H1 (cell line): ENCODE results near the gene GPANK1. TPM values are rescaled to one million over a fixed set of nuclear protein-coding genes. Genes with fewer than 3 reads are reported as not detected.

ENCODE experiments used
- CTCF ChIA-PET: fragments of 300-600 bp; sonication (Branson Sonifier 250); formaldehyde crosslinking; loops from one replicate; lab custom pipeline; 2021; ENCODE audit not compliant: partially characterized antibody; lab: Charles Lee
- POLR2A ChIA-PET: fragments of 300-600 bp; sonication (Branson Sonifier 250); formaldehyde crosslinking; loops from one replicate; lab custom pipeline; 2021; ENCODE audit warnings: inconsistent platforms; ENCODE audit not compliant: partially characterized antibody; lab: Charles Lee
- DNase-seq, 2 experiments: peaks; one replicate each; pipeline versions ENCODE4 v3.0.0 to v3.0.0-alpha.2; 2010 to 2022; ENCODE audit warnings: low spot score in 2 of 2, low read depth in 1 of 2, mixed read lengths in 1 of 2
- FAIRE-seq: peaks from 2 replicates; lab custom pipeline; 2011; peaks lifted over from hg19 to GRCh38; lab: Jason Lieb, UNC
- H2AFZ ChIP-seq: 2 replicates; pipeline ENCODE4 v1.8.1; 2012; ENCODE audit warnings: low read length, inconsistent platforms
- H2AK5ac ChIP-seq: 2 replicates; pipeline ENCODE4 v1.6.1; 2013; ENCODE audit warnings: low read depth, low read length
- H2BK120ac ChIP-seq: replicated peaks from 2 replicates; pipeline ENCODE3; 2013; ENCODE audit warnings: low read depth, low read length, inconsistent platforms
- H2BK12ac ChIP-seq: 2 replicates; pipeline ENCODE4 v1.6.1; 2013; ENCODE audit warnings: low read depth, low read length
- H2BK15ac ChIP-seq: 2 replicates; pipeline ENCODE4 v1.6.1; 2013; ENCODE audit warnings: low read length
- H2BK20ac ChIP-seq: 2 replicates; pipeline ENCODE4 v1.6.1; 2013; ENCODE audit warnings: low read length
- H2BK5ac ChIP-seq: 2 replicates; pipeline ENCODE4 v1.6.1; 2013; ENCODE audit warnings: low read depth, low read length
- H3K14ac ChIP-seq: 2 replicates; pipeline ENCODE4 v1.6.1; 2013; ENCODE audit warnings: inconsistent platforms; ENCODE audit not compliant: insufficient read length
- H3K18ac ChIP-seq: 2 replicates; pipeline ENCODE4 v1.6.1; 2013; ENCODE audit warnings: low read length; ENCODE audit errors: extremely low read depth
- H3K23ac ChIP-seq: 2 replicates; pipeline ENCODE4 v1.6.1; 2013; ENCODE audit warnings: inconsistent platforms; ENCODE audit not compliant: insufficient read length
- H3K23me2 ChIP-seq: 2 replicates; pipeline ENCODE4 v1.6.1; 2013; ENCODE audit warnings: low read depth, low read length
- H3K27ac ChIP-seq: 2 replicates; pipeline ENCODE4 v1.6.1; 2011; ENCODE audit warnings: low read depth, low read length, inconsistent platforms
- H3K27me3 ChIP-seq, 4 experiments: replicated peaks in 1 of 4; 1 replicate in 1 of 4; 2 replicates in 3 of 4; pipeline versions ENCODE4 v1.6.1 to v1.8.1; 2011 to 2013; ENCODE audit warnings: low read length in 3 of 4, mild to moderate bottlenecking in 3 of 4, inconsistent platforms in 2 of 4, mixed read lengths in 2 of 4, moderate library complexity in 1 of 4; ENCODE audit not compliant: control insufficient read depth in 3 of 4, insufficient read depth in 3 of 4; ENCODE audit errors: extremely low read depth in 1 of 4
- H3K36me3 ChIP-seq, 4 experiments: 2 replicates each; pipeline versions ENCODE4 v1.6.1 to v1.8.1; 2011 to 2013; ENCODE audit warnings: mild to moderate bottlenecking in 4 of 4, low read length in 3 of 4, moderate library complexity in 2 of 4, control low read depth in 1 of 4, inconsistent platforms in 1 of 4; ENCODE audit not compliant: insufficient read depth in 4 of 4, control insufficient read depth in 2 of 4
- H3K4ac ChIP-seq: replicated peaks from 2 replicates; pipeline ENCODE3; 2013; ENCODE audit warnings: low read length, low read depth, mixed read lengths, inconsistent platforms; ENCODE audit not compliant: insufficient read length
- H3K4me1 ChIP-seq, 4 experiments: replicated peaks in 1 of 4; 1 replicate in 1 of 4; 2 replicates in 3 of 4; pipeline versions ENCODE4 v1.6.1 to v1.8.1; 2011 to 2013; ENCODE audit warnings: low read length in 3 of 4, inconsistent platforms in 2 of 4, mixed read lengths in 1 of 4; ENCODE audit not compliant: insufficient read depth in 4 of 4, control insufficient read depth in 3 of 4
- H3K4me2 ChIP-seq, 2 experiments: 2 replicates each; pipeline versions ENCODE4 v1.6.1 to v1.8.1; 2011 to 2013; ENCODE audit warnings: low read depth in 2 of 2, low read length in 2 of 2, control low read depth in 1 of 2, inconsistent platforms in 1 of 2, mild to moderate bottlenecking in 1 of 2; ENCODE audit not compliant: insufficient read depth in 1 of 2
- H3K4me3 ChIP-seq, 4 experiments: fragments of 200-600, 300-600 bp in 1 of 4; sonication (generic), shearing (Covaris generic), sonication (Bioruptor Twin) in 1 of 4; 2 replicates each; pipeline versions ENCODE4 v1.5.1 to v1.8.1; 2011 to 2016; ENCODE audit warnings: low read length in 4 of 4, low read depth in 3 of 4, control low read depth in 2 of 4, inconsistent platforms in 2 of 4, mild to moderate bottlenecking in 2 of 4, mixed read lengths in 1 of 4, moderate library complexity in 1 of 4; ENCODE audit not compliant: insufficient read depth in 2 of 4; ENCODE audit errors: extremely low read depth in 1 of 4
- H3K56ac ChIP-seq: replicated peaks from 2 replicates; pipeline ENCODE3; 2013; ENCODE audit warnings: low read depth, mild to moderate bottlenecking, mixed read lengths, low read length, inconsistent platforms; ENCODE audit not compliant: insufficient read length
- H3K79me1 ChIP-seq: 2 replicates; pipeline ENCODE4 v1.6.1; 2013; ENCODE audit warnings: low read depth, low read length, control low read depth
- H3K79me2 ChIP-seq, 2 experiments: 2 replicates each; pipeline versions ENCODE4 v1.6.1 to v1.8.1; 2012 to 2013; ENCODE audit warnings: low read length in 2 of 2, mild to moderate bottlenecking in 2 of 2, inconsistent platforms in 1 of 2; ENCODE audit not compliant: insufficient read depth in 2 of 2, control insufficient read depth in 1 of 2
- H3K9ac ChIP-seq, 4 experiments: replicated peaks in 1 of 4; 1 replicate in 1 of 4; 2 replicates in 3 of 4; pipeline versions ENCODE4 v1.6.1 to v1.8.1; 2011 to 2013; ENCODE audit warnings: low read depth in 3 of 4, low read length in 3 of 4, control low read depth in 2 of 4, mild to moderate bottlenecking in 2 of 4, moderate library complexity in 2 of 4, inconsistent platforms in 1 of 4; ENCODE audit errors: extremely low read depth in 1 of 4
- H3K9me3 ChIP-seq, 2 experiments: 2 replicates each; pipeline versions ENCODE4 v1.6.1 to v1.8.1; 2012 to 2013; ENCODE audit warnings: mild to moderate bottlenecking in 2 of 2, moderate library complexity in 2 of 2, control low read depth in 1 of 2, inconsistent platforms in 1 of 2, low read depth in 1 of 2, low read length in 1 of 2, mixed read lengths in 1 of 2; ENCODE audit not compliant: insufficient read depth in 2 of 2
- H4K20me1 ChIP-seq, 2 experiments: replicated peaks in 1 of 2; 2 replicates each; pipeline versions ENCODE3 to v1.8.1; 2011 to 2013; ENCODE audit warnings: inconsistent platforms in 2 of 2, low read length in 2 of 2, mild to moderate bottlenecking in 1 of 2; ENCODE audit not compliant: insufficient read depth in 2 of 2, control insufficient read depth in 1 of 2
- H4K5ac ChIP-seq: 2 replicates; pipeline ENCODE4 v1.6.1; 2013; ENCODE audit warnings: low read length, low read depth, mixed read lengths, inconsistent platforms; ENCODE audit not compliant: insufficient read length
- H4K8ac ChIP-seq: 2 replicates; pipeline ENCODE4 v1.8.0; 2013; ENCODE audit warnings: mild to moderate bottlenecking, moderate library complexity, low read length, inconsistent platforms; ENCODE audit not compliant: insufficient read depth; ENCODE audit errors: extremely low read depth
- H4K91ac ChIP-seq: replicated peaks from 2 replicates; pipeline ENCODE3; 2013; ENCODE audit warnings: low read length, mixed read lengths, inconsistent platforms; ENCODE audit not compliant: insufficient read length
- WGBS, 2 experiments: shearing (Covaris generic) in 1 of 2; methylation state at CpG; one replicate each; pipeline versions ENCODE4 v1.1.6 to v1.1.7; 2013 to 2015; ENCODE audit warnings: low lambda C conversion rate in 2 of 2, mixed read lengths in 2 of 2, inconsistent platforms in 1 of 2, low coverage in 1 of 2, missing lambda C conversion rate in 1 of 2; ENCODE audit not compliant: insufficient replicate concordance in 2 of 2, insufficient coverage in 1 of 2, insufficient read length in 1 of 2; ENCODE audit errors: extremely low coverage in 1 of 2, missing lambda C conversion rate in 1 of 2; 5-methylcytosine and 5-hydroxymethylcytosine counted together
- polyA plus RNA-seq, 7 experiments: library from polyadenylated mRNA; depleted of rRNA in 3 of 7; stranded (reverse) in 5 of 7; unstranded in 2 of 7; fragments of >200 nt in 5 of 7; fragments of 200-250 nt in 2 of 7; gene quantifications; 1 replicate in 5 of 7; 2 replicates in 1 of 7; 4 replicates in 1 of 7; pipeline versions ENCODE4 v1.2.1 to v1.2.3, GENCODE V29; 2011 to 2013; ENCODE audit warnings: missing spikeins in 2 of 7, mixed read lengths in 2 of 7
- total RNA-seq: library from RNA; stranded (reverse); fragmentation: NEBNext Ultra II Directional; extraction: Animal tissue kit (Norgen Biotek cat#: 25700); gene quantifications from 2 replicates; pipeline ENCODE4 v1.2.1, GENCODE V29; 2021

The GPANK1 gene
- total and polyA plus RNA-seq, 2 of the 8 experiments (the other 6 are each of a cell fraction or from before 2014, with no cell fraction given): 24.5 to 30.2 TPM

- CTCF ChIA-PET: interaction anchor here (0.9 to 2.2 kb wide), 7 partner anchors 8 to 37 kb away, joined by 3 to 6 read pairs (median 4); partner anchors contain the start of genes DDAH2 and MSH5
- Histone ChIP-seq H3K27ac (peak within 1 kb of the TSS; percentile 89; the same call in 1 of the 2 replicates), H3K4me3 (peak within 1 kb of the TSS; percentile 69 to 94 (median 90)), H3K23ac (no peak within 1 kb of the TSS), H4K91ac (no peak within 1 kb of the TSS), H2BK5ac (peak within 1 kb of the TSS; percentile 81), H4K5ac (no peak within 1 kb of the TSS), H4K8ac (peak within 1 kb of the TSS; percentile 97), H3K18ac (peak within 1 kb of the TSS; percentile 52; the same call in 1 of the 2 replicates), H3K4me1 (peaks cover 2 to 5% (median 3%) of the 10 kb centered on the region in 4 experiments; a peak in 4 of 7 replicates), H2AK5ac (no peak within 1 kb of the TSS), H3K9me3 (no peaks in the 10 kb centered on the region), H3K36me3 (peaks cover 0 to 2% (median under 1%) of the 10 kb centered on the region in 4 experiments; a peak in 3 of 8 replicates), H2BK20ac (no peak within 1 kb of the TSS), H3K4ac (no peak within 1 kb of the TSS), H2BK15ac (peak within 1 kb of the TSS; percentile 19; the same call in 1 of the 2 replicates), H3K23me2 (peaks cover 8% of the 10 kb centered on the region; the same call in 1 of the 2 replicates), H3K14ac (no peak within 1 kb of the TSS), H3K9ac (peak within 1 kb of the TSS; percentile 65 to 85 (median 80)), H4K20me1 (no peaks in the 10 kb centered on the region), H3K56ac (peak within 1 kb of the TSS; percentile 22), H3K27me3 (no peaks in the 10 kb centered on the region), H3K79me1 (peaks cover 6% of the 10 kb centered on the region), H3K4me2 (peak within 1 kb of the TSS; percentile 68 to 82), H3K79me2 (peaks cover 0 to 7% of the 10 kb centered on the region in 2 experiments; a peak in 2 of 4 replicates), H2BK120ac (no peak within 1 kb of the TSS), H2BK12ac (peak within 1 kb of the TSS; percentile 39; the same call in 1 of the 2 replicates), H2AFZ (peak within 1 kb of the TSS; percentile 67)
- WGBS, 2 experiments: 5% methylated on average over 52 of the region's 54 CpGs; no CpG with 5 or more reads in 1 of the 2 experiments
- POLR2A ChIA-PET: interaction anchor here (0.7 to 3.2 kb wide), 27 partner anchors 9 to 248 kb away, joined by 3 to 36 read pairs (median 4); partner anchors contain the start of genes CLIC1, DDAH2, GPANK1 and HSPA1B
- peak; percentile 72 for FAIRE-seq
- DNase-seq: peak; percentile 95 to 96
These were observed 38.3 kb upstream of the GPANK1 start, which contains the start of gene ABHD16A for GRCh38 chr6:31702819-31703716. Gene ABHD16A (minus strand): TSS chr6:31703324. CDS start chr6:31703281, 43 bp downstream.
